ENCODE results near the gene ZDHHC6.

DNA sequence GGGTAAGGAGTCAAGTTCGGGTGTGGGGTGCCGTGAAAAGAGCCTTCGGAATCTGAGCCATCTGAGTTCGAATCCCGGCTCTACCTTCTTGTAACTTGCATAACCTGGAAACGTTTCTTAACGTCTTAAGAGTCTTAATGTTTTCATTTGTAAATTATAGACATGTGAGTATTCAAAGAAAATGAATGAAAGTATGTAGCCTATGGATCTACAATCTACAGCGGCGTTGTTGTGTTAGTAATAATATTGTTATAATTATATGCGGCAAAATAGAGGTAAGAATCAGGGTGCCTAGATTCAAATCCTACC, 860 bp upstream of the ZDHHC6 start:
- TF ChIP-seq, protein P1, sequence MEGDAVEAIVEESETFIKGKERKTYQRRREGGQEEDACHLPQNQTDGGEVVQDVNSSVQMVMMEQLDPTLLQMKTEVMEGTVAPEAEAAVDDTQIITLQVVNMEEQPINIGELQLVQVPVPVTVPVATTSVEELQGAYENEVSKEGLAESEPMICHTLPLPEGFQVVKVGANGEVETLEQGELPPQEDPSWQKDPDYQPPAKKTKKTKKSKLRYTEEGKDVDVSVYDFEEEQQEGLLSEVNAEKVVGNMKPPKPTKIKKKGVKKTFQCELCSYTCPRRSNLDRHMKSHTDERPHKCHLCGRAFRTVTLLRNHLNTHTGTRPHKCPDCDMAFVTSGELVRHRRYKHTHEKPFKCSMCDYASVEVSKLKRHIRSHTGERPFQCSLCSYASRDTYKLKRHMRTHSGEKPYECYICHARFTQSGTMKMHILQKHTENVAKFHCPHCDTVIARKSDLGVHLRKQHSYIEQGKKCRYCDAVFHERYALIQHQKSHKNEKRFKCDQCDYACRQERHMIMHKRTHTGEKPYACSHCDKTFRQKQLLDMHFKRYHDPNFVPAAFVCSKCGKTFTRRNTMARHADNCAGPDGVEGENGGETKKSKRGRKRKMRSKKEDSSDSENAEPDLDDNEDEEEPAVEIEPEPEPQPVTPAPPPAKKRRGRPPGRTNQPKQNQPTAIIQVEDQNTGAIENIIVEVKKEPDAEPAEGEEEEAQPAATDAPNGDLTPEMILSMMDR (IDR thresholded peaks at IDR 0.05; ENCODE audit: poor library complexity, severe bottlenecking) = no peak
- no peak for TF ChIP-seq POLR2AphosphoS5 (IDR thresholded peaks at IDR 0.05)
- no peak for TF ChIP-seq EZH2 (IDR thresholded peaks at IDR 0.05; ENCODE audit: borderline replicate concordance, insufficient read depth, low read length, poor library complexity, severe bottlenecking)
- no peak for TF ChIP-seq TAF1 (IDR thresholded peaks at IDR 0.05; ENCODE audit: low read depth)
